Astrocyte (in vitro differentiated cells and primary cell): ENCODE measurements around the gene ZFP91. TPM values are rescaled to one million over a fixed set of nuclear protein-coding genes. Genes with fewer than 3 reads are reported as not detected.

Source experiments
- DNase-seq: peaks from one replicate; pipeline ENCODE4 v3.0.0-alpha.2; 2010; ENCODE audit warnings: low read depth
- FAIRE-seq: peaks from 2 replicates; lab custom pipeline; 2011; peaks lifted over from hg19 to GRCh38; lab: Jason Lieb, UNC
- H2AFZ ChIP-seq: 2 replicates; pipeline ENCODE4 v1.6.0; 2012; ENCODE audit warnings: low read depth, low read length, inconsistent platforms
- H3K27ac ChIP-seq: 2 replicates; pipeline ENCODE4 v1.5.1; 2011; ENCODE audit warnings: low read depth, low read length, inconsistent platforms
- H3K27me3 ChIP-seq: 2 replicates; pipeline ENCODE4 v1.6.0; 2011; ENCODE audit warnings: low read length, inconsistent platforms; ENCODE audit not compliant: insufficient read depth
- H3K36me3 ChIP-seq: 2 replicates; pipeline ENCODE4 v1.5.1; 2011; ENCODE audit warnings: low read length, inconsistent platforms; ENCODE audit not compliant: insufficient read depth
- H3K4me1 ChIP-seq: 2 replicates; pipeline ENCODE4 v1.5.1; 2011; ENCODE audit warnings: low read length, inconsistent platforms; ENCODE audit not compliant: insufficient read depth
- H3K4me2 ChIP-seq: 2 replicates; pipeline ENCODE4 v1.6.0; 2012; ENCODE audit warnings: low read length, inconsistent platforms
- H3K4me3 ChIP-seq: 2 replicates; pipeline ENCODE4 v1.5.1; 2011; ENCODE audit warnings: low read depth, mild to moderate bottlenecking, low read length, inconsistent platforms; ENCODE audit not compliant: insufficient read depth
- H3K79me2 ChIP-seq: 2 replicates; pipeline ENCODE4 v1.6.0; 2012; ENCODE audit warnings: mild to moderate bottlenecking, low read length, inconsistent platforms; ENCODE audit not compliant: insufficient read depth
- H3K9ac ChIP-seq: 2 replicates; pipeline ENCODE4 v1.6.0; 2012; ENCODE audit warnings: mild to moderate bottlenecking, low read length, inconsistent platforms
- H3K9me3 ChIP-seq: 2 replicates; pipeline ENCODE4 v1.5.1; 2012; ENCODE audit warnings: low read depth, mild to moderate bottlenecking, low read length, inconsistent platforms; ENCODE audit not compliant: insufficient read depth
- H4K20me1 ChIP-seq: 2 replicates; pipeline ENCODE4 v1.6.0; 2012; ENCODE audit warnings: low read length, inconsistent platforms; ENCODE audit not compliant: insufficient read depth
- H3K27ac Mint-ChIP-seq: one replicate; pipeline ENCODE4 v1.8.0; 2021; ENCODE audit warnings: mild to moderate bottlenecking, mixed read lengths; ENCODE audit not compliant: unreplicated experiment
- H3K27me3 Mint-ChIP-seq: one replicate; pipeline ENCODE4 v1.8.0; 2021; ENCODE audit warnings: low read depth, mixed read lengths; ENCODE audit not compliant: unreplicated experiment
- H3K36me3 Mint-ChIP-seq: one replicate; pipeline ENCODE4 v1.8.0; 2021; ENCODE audit warnings: low read depth, mixed read lengths; ENCODE audit not compliant: unreplicated experiment
- H3K4me1 Mint-ChIP-seq: one replicate; pipeline ENCODE4 v1.8.0; 2021; ENCODE audit warnings: low read depth, mixed read lengths; ENCODE audit not compliant: unreplicated experiment
- H3K4me3 Mint-ChIP-seq: one replicate; pipeline ENCODE4 v1.8.0; 2021; ENCODE audit warnings: mild to moderate bottlenecking, moderate library complexity, mixed read lengths; ENCODE audit not compliant: unreplicated experiment
- H3K9me3 Mint-ChIP-seq: one replicate; pipeline ENCODE4 v1.8.0; 2021; ENCODE audit warnings: mild to moderate bottlenecking, mixed read lengths; ENCODE audit not compliant: unreplicated experiment
- EZH2 ChIP-seq: IDR thresholded peaks from 2 replicates; pipeline ENCODE4 v1.6.1; 2012; ENCODE audit warnings: mild to moderate bottlenecking, low read length, inconsistent platforms; ENCODE audit not compliant: insufficient read depth
- total RNA-seq: library from RNA; stranded (reverse); gene quantifications from 2 replicates; pipeline ENCODE4 v1.2.1, GENCODE V29; 2021
- TF ChIP-seq, protein P1 (sequence below): IDR thresholded peaks from 2 replicates; pipeline ENCODE4 v1.5.1; 2011; ENCODE audit warnings: low read depth, mild to moderate bottlenecking, inconsistent platforms, low read length, moderate library complexity; ENCODE audit not compliant: insufficient read depth

The ZFP91 gene
- total RNA-seq, 1 donor from 2014 or later, result 40.1 TPM

DNA sequence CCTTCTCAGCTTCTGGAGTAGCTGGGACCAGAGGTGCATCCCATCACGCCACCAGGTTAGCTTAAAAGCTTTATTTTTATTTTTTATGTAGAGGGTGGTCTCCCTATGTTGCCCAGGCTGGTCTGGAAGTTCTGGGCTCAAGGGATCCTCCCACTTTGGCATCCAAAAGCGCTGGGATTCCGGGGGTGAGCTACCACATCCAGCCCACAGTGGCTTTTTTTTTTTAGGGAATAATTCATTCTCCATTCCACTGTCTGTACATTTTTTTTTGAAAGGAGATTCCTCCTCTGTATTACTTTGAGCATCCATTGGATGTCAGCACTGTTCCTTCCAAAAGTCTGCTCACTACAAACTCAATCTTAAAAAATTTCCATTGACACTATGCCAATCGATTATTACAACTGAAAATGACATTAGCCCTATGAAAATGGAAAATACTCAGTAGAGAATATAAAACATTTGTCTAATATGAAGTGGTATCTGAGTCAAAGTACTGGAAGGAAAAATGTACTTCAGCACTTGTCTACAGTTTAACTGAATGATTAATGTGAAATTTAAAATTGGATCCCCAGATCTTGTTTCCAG, 1.9 kb upstream of the ZFP91 start:
- peak overlapping the region; percentile 91 for H3K4me2 ChIP-seq
- peak overlapping the region; percentile 98 for H3K4me3 Mint-ChIP-seq
- peak; percentile 20 for FAIRE-seq

GRCh38 chr11:58577555-58578135, 1.2 kb upstream of the ZFP91 start:
- peaks cover 24% of the 10 kb centered on the region for H4K20me1 ChIP-seq
- H3K36me3 ChIP-seq, result peaks cover 4% of the 10 kb centered on the region
- H3K27me3 Mint-ChIP-seq, result no peaks in the 10 kb centered on the region
- peak overlapping the region; percentile 91 for H3K4me2 ChIP-seq
- H3K4me1 ChIP-seq, result peaks cover 36% of the 10 kb centered on the region
- H3K79me2 ChIP-seq, result peaks cover 38% of the 10 kb centered on the region
- H3K36me3 Mint-ChIP-seq, result no peaks in the 10 kb centered on the region
- peak overlapping the region; percentile 43 for H2AFZ ChIP-seq
- peak overlapping the region; percentile 100 for H3K27ac ChIP-seq
- no peak for TF ChIP-seq EZH2
- TF ChIP-seq, protein P1, sequence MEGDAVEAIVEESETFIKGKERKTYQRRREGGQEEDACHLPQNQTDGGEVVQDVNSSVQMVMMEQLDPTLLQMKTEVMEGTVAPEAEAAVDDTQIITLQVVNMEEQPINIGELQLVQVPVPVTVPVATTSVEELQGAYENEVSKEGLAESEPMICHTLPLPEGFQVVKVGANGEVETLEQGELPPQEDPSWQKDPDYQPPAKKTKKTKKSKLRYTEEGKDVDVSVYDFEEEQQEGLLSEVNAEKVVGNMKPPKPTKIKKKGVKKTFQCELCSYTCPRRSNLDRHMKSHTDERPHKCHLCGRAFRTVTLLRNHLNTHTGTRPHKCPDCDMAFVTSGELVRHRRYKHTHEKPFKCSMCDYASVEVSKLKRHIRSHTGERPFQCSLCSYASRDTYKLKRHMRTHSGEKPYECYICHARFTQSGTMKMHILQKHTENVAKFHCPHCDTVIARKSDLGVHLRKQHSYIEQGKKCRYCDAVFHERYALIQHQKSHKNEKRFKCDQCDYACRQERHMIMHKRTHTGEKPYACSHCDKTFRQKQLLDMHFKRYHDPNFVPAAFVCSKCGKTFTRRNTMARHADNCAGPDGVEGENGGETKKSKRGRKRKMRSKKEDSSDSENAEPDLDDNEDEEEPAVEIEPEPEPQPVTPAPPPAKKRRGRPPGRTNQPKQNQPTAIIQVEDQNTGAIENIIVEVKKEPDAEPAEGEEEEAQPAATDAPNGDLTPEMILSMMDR, result no peak
- H3K4me1 Mint-ChIP-seq, result peaks cover 40% of the 10 kb centered on the region
- H3K27me3 ChIP-seq, result no peaks in the 10 kb centered on the region
- H3K27ac Mint-ChIP-seq, result peak overlapping the region; percentile 100
- peak overlapping the region; percentile 100 for H3K9ac ChIP-seq
- peak; percentile 97 for DNase-seq
- H3K4me3 Mint-ChIP-seq, result peak overlapping the region; percentile 98
- H3K4me3 ChIP-seq, result peak overlapping the region; percentile 88
- H3K9me3 ChIP-seq, result no peaks in the 10 kb centered on the region
- no peaks in the 10 kb centered on the region for H3K9me3 Mint-ChIP-seq
- FAIRE-seq, result peak; percentile 9

More for the DNA sequence above, 1.9 kb upstream of the ZFP91 start:
- peaks cover 18% of the 10 kb centered on the region for H4K20me1 ChIP-seq
- H3K9ac ChIP-seq, result peak overlapping the region; percentile 100
- H3K36me3 Mint-ChIP-seq, result no peaks in the 10 kb centered on the region
- peak overlapping the region; percentile 88 for H3K4me3 ChIP-seq
- H3K36me3 ChIP-seq, result peaks cover 4% of the 10 kb centered on the region
- H3K27ac Mint-ChIP-seq, result peak overlapping the region; percentile 100
- peaks cover 36% of the 10 kb centered on the region for H3K4me1 ChIP-seq
- no peak for TF ChIP-seq EZH2
- TF ChIP-seq, protein P1, result peak; percentile 48
- H3K27me3 ChIP-seq, result no peaks in the 10 kb centered on the region
- H3K9me3 Mint-ChIP-seq, result no peaks in the 10 kb centered on the region
- peaks cover 32% of the 10 kb centered on the region for H3K79me2 ChIP-seq
- H2AFZ ChIP-seq, result no peak overlapping the region
- peak overlapping the region; percentile 100 for H3K27ac ChIP-seq
- DNase-seq, result peak; percentile 59
- peaks cover 35% of the 10 kb centered on the region for H3K4me1 Mint-ChIP-seq
- no peaks in the 10 kb centered on the region for H3K27me3 Mint-ChIP-seq
- H3K9me3 ChIP-seq, result no peaks in the 10 kb centered on the region

- FAIRE-seq (peak; percentile 96), DNase-seq (peak; percentile 97)
- H4K20me1 ChIP-seq, result peaks cover 27% of the 10 kb centered on the region
- no peak for TF ChIP-seq EZH2
- TF ChIP-seq, protein P1, result no peak
- Mint-ChIP-seq H3K4me3 (peak overlapping the region; percentile 98), H3K27ac (peak overlapping the region; percentile 100), H3K27me3 (no peaks in the 10 kb centered on the region), H3K9me3 (no peaks in the 10 kb centered on the region), H3K36me3 (no peaks in the 10 kb centered on the region), H3K4me1 (peaks cover 42% of the 10 kb centered on the region)
- H3K36me3 ChIP-seq, result peaks cover 4% of the 10 kb centered on the region
- peaks cover 44% of the 10 kb centered on the region for H3K79me2 ChIP-seq
- H2AFZ ChIP-seq, result peak overlapping the region; percentile 70
- peaks cover 36% of the 10 kb centered on the region for H3K4me1 ChIP-seq
- peak overlapping the region; percentile 91 for H3K4me2 ChIP-seq
- peak overlapping the region; percentile 100 for H3K9ac ChIP-seq
- H3K27ac ChIP-seq, result peak overlapping the region; percentile 100
- peak overlapping the region; percentile 88 for H3K4me3 ChIP-seq
- H3K9me3 ChIP-seq, result no peaks in the 10 kb centered on the region
- no peaks in the 10 kb centered on the region for H3K27me3 ChIP-seq
Measured at GRCh38 chr11:58578136-58578634, 678 bp upstream of the ZFP91 start.
